GM13977 (cell line): Measurements from ENCODE around the gene COX6B1.

ENCODE experiments used
- DNase-seq: peaks from one replicate; pipeline ENCODE4 v3.0.0; 2012; ENCODE audit warnings: low spot score
- CTCF ChIP-seq: IDR thresholded peaks from 2 replicates; pipeline ENCODE4 v1.5.1; 2012; ENCODE audit warnings: mild to moderate bottlenecking, control low read depth; ENCODE audit not compliant: insufficient read depth; ENCODE audit errors: extremely low read depth, missing control alignments
- in situ Hi-C: fragments of 300-500 bp; cut with MboI; formaldehyde crosslinking; loops from one replicate; pipeline ENCODE4 v1.12.0; 2022; ENCODE audit warnings: low sequenced_read_pairs, low pct_unique_long_range_greater_than_20kb, mixed read lengths, inconsistent platforms; ENCODE audit not compliant: unreplicated experiment

COX6B1 gene

GRCh38 chr19:35612224-35612558, 35.9 kb upstream of the COX6B1 start:
- no peak for DNase-seq
- in situ Hi-C loops, result no loop called here

GRCh38 chr19:35612559-35613321, 35.4 kb upstream of the COX6B1 start, which contains the start of gene HAUS5:
Gene HAUS5 (plus strand): TSS chr19:35612735. CDS start chr19:35612795, 60 bp downstream.
- peak; percentile 94 for DNase-seq
- in situ Hi-C loops, result no loop called here
- TF ChIP-seq CTCF, result no peak

More at GRCh38 chr19:35612224-35612558, 35.9 kb upstream of the COX6B1 start:
- no peak for TF ChIP-seq CTCF

GRCh38 chr19:35613574-35613973, 34.5 kb upstream of the COX6B1 start:
- DNase-seq, result no peak
- in situ Hi-C loops, result no loop called here
- TF ChIP-seq CTCF, result no peak

GRCh38 chr19:35615036-35615435, 33.1 kb upstream of the COX6B1 start:
- DNase-seq, result no peak
- in situ Hi-C loops, result no loop called here
- TF ChIP-seq CTCF, result no peak

GRCh38 chr19:35618857-35619256, 29.3 kb upstream of the COX6B1 start:
- in situ Hi-C loops, result no loop called here
- no peak for DNase-seq
- no peak for TF ChIP-seq CTCF

- no peak for DNase-seq
- no peak for TF ChIP-seq CTCF
- in situ Hi-C loops, result no loop called here
These were observed 28.7 kb upstream of the COX6B1 start for GRCh38 chr19:35619290-35619923.
